NCI-H2171 treated with DMSO at 0.1 percent for 48 hours (cell line): Measurements from ENCODE around the gene FBXO21.

Experiments
- DNase-seq: peaks from one replicate; lab custom pipeline; 2025; lab: John Stamatoyannopoulos, UW

Gene FBXO21

DNA sequence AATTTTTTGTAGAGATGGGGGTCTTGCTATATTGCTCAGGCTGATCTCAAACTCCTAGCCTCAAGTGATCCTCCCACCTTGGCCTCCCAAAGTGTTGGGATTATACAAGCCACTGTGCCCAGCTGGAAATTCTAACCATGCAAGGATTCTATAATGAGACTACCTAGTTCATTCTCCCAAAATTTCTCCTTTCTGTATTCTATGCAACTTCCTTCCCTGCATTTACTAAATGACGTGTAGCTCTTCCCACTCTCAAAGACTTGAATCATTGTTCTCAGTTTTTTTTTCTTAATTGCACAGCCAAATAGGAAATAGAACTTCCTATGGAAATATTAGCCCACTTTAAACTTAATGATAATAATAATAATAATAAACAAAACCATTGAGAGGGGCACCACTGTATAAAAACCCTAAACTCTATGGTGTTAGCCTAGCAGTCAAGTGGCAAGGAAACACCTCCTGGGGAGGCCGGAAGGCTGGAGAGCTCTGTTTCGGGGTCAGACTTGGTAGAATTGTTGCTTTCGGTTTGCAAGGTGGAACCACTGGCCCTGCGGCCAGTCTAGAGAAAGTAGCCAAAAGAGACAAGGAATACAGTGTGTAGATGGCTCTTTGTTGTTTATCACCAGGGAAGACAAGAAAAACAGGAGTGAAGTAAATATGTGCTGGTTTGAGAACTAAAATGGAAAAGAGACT lies 51.1 kb downstream of the FBXO21 start:
- no peak for DNase-seq

DNA sequence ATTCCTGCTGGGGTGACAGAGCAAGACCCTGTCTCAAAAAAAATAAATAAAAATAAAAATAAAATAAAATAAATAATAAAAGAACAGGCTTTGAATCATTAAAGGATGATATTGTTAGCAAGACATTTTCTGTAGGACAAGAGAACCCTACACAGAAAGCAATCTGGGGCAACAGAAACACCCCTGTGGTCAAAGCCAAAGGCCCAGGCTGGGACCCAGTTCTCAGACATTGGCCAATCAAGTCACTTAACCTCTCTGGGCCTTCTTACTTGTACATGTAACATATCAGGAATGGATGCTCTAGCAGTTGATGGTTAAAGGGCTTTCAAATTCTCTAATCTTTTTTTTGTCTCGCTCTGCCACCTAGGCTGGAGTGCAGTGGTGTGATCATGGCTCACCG lies 55.5 kb downstream of the FBXO21 start:
- no peak for DNase-seq

DNA sequence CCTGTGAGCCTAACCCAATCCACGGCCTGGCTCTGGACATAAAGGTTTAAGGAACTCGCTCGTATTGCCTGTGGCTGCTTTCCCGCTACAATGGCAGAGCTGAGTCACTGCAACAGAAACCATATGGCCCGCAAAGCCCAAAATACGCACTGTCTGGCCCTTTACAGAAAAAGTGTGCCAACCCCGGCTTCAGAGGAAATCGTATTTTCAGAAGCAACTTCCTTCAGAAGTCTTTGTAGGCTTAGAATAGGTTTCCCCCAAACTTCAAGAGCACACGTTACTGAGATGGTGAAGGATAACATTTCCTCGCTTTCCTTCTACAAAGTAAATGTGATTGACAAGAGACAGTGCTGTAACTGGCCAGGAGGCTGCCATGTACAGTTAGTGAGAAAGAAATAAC lies 56.2 kb downstream of the FBXO21 start:
- DNase-seq, result no peak

DNA sequence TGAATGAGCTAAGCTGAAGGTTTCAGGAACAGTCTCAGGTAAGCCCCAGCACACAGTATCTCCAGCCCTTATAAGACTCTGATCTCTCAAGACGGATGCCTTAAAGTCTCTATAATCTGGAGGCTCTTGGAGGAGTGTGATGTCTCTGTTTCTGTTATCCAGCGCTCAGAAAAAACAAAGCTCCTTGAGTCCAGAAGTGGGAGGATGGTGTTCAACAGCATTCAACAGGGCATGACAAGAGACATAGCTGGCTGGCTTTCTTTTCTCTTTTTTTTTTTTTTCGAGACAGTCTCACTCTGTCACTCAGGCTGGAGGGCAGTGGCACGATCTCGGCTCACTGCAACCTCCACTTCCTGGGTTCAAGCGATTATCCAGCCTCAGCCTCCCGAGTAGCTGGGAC lies 59.5 kb downstream of the FBXO21 start:
- DNase-seq, result no peak

DNA sequence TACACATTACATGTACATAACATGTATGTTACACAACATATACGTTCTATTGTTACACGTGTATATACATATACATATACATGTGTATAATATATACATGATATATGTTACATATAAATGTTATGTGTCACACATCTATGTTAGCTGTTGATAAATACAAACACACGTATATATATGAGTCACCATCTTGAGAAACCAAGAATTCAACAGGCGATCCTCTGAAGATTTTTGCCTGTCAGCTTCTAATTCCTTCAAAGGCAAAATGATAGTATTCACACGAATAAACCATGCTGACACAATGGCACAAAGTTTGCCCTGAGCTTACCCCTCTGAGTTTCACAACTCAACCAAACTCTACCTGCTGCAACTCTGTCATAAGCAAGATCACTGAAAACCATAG lies 60.9 kb downstream of the FBXO21 start:
- no peak for DNase-seq

DNA sequence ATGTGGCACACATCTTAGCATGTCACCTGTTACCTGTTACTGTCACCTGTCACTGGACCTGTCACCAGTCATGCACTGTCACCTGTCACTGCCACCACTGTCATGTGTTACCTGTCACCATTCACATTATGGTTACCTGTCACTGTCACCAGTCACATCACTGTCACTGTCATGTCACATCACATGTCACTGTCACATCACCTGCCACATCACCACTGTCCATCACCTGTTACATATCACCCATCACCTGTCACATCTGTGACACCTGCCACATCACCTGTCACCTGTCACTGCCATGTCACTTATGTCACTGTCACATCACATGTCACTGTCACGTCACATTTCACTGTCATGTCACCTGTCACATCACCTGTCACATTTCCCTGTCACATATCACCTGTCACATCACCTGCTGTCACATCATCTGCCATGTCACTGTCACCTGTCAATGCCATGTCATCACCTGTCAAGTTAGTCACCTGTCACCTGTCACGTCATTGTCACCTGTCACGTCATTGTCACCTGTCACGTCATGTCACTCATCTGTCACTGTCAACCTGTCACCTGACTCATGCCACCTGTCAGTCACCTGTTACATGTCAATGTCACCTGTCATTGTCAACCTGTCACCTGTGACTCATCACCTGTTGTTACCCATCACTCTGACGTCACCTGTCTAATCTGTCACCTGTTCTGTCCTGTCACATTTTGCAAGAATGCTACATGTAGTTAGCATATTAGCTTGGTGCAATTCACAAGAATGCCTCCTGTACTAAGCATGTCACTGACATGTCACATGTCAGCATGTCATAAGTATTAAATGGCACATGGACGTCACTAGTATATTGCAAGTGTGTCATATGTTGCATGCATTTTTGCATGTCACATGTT lies 62.1 kb downstream of the FBXO21 start:
- DNase-seq, result no peak

DNA sequence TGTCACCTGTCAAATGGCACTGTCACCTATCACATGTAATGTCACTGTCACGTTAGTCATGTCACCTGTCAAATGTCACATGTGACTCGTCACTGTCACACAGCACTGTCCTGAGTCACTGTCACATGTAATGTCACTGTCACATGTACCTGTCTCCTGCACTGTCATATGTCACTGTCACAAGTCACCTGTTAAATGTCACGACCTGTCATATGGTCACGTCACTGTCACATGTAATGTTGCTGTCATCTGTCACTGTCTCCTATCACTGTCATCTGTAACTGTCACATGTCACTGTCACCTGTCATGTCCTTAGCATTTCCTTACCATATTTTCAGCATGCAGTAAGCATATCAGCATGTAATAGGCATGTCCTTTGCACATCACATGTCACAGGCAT lies 63.9 kb downstream of the FBXO21 start:
- DNase-seq, result no peak

DNA sequence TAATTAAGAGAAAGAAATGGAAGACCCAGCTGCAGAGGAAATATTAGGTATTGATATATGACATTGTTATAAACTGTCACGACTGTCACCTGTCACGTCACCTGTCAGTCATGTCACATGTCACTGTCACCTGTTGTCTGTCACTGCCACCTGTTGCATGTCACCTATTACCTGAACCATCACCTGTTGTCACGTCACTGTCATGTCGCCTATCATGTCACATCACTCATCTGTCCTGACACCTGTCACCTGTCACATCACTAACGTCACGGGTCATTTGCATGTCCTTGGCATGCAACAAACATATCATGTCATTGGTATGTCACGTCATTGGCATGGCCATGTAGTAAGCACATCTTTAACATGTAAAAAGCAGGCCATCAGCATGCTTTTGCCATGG lies 64.5 kb downstream of the FBXO21 start:
- no peak for DNase-seq

DNA sequence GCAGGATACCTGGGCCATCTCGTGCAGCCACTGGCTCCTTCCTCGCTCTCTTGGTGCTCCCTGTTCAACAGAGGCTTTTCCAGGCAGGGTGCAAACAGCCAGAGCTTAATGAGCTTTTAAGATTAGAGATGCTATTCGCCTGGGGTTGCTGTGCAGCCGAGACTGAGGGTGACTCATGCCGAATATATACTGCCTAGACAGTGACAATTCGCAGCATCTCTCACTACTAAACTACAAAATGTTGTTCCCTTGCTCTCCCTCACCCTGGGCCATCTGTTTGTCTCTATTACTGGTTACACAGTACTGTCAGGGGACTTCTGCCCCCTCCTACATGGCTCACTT lies 65.0 kb downstream of the FBXO21 start:
- peak; percentile 92 for DNase-seq

DNA sequence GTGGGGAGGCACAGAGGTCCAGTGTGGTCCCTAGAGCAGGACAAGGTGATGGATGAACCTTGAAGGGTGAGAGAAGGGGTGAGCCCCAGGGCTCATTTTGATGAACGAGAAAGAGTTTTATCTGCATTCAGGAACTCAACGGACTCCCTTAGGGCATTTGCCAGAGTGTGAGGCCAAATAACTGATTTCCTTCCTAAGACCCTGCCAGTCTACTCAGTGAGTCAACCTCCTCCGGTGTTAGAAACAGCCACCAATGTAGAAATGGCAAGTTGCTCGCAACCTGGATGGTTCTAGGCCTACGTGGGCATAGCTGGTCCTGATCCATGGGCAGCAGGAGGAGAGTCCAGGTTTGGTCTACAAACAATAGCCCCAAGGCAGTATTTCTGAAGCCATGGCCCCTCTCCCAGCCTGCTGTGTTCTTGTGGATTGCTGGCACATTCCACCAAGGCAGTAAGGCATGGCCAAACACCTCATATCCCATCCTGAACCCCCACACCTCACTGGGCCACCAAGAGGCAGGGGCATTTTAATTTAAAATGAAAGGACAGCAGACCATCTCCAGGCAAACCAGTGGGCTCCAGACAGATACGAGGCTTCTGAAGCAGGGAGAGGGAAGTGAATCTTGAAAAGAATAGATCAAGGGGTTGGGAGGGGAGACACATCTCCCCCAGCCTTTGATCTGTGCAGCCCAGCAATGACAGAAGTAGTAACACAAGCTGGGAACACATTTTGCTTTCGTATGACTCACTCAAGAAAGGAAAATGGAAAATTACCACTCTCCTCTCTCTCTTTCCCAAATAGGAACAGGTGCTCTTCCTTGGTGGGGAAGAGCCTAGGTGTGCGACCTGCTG lies 65.6 kb downstream of the FBXO21 start:
- peak; percentile 89 for DNase-seq

DNA sequence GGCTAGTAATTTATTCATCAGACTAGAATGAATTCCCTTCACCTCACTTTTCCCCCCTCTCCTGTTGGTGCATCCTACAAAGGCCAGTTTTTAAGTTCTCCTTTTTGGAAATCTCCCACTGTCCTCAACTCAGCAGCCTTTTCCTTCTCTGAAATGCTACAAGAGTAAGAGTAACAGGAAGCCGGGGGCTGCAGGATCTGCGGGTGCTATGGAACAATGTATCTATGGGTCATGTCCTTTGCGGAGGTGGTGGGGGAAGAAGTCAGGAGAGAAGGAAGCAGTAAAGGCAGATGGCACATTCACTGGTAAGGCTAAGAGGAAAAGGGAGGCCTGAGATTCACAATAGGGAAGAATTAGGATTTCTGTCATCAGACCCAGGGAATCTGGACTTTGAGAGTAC lies 68.8 kb downstream of the FBXO21 start:
- no peak for DNase-seq

DNA sequence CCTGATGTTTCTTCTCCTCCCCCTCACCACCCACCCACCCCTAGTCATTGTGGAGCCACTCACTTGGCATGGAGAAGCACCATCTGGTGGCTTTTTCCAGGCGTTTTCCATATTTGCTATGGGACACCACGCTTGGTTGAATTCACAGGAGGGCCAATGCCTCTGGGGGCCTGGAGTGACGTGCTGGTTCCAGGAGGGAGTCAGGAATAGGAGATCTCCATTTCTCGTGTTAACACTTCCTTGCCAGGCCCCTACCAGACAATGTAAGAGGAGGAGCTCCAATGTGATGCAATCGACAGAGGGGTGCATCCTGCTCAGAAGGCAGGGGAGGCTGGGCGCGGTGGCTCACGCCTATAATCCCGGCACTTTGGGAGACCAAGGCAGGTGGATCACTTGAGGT lies 69.5 kb downstream of the FBXO21 start:
- DNase-seq, result peak; percentile 99

DNA sequence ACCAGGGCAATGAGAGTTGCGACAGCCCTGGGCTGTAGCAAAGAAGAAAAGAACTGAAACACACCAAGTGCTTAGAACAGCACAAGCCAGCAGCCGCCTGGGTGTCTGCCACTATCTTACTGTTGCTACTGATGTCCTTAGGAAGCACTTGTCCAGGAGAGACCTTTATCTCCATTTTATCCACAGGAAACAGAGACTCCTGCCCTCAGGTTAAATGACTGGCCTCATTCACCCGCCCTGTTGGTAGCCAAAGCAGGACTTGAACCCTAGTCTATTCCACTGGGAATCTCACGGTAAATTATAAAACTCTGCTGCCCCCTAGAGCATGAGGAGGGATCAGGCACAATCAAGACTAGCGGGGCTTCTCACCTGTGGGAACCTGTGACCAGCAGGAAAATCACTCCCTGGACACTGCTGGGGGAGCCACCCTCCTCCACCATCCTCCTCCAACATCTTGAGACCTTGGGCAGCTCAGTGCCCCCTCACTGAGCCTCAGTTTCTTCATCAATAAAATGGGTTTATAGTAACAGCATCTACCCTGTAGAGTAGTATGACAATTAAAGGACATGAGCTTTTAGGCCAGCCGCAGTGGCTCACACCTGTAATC lies 70.6 kb downstream of the FBXO21 start:
- DNase-seq, result peak; percentile 71

DNA sequence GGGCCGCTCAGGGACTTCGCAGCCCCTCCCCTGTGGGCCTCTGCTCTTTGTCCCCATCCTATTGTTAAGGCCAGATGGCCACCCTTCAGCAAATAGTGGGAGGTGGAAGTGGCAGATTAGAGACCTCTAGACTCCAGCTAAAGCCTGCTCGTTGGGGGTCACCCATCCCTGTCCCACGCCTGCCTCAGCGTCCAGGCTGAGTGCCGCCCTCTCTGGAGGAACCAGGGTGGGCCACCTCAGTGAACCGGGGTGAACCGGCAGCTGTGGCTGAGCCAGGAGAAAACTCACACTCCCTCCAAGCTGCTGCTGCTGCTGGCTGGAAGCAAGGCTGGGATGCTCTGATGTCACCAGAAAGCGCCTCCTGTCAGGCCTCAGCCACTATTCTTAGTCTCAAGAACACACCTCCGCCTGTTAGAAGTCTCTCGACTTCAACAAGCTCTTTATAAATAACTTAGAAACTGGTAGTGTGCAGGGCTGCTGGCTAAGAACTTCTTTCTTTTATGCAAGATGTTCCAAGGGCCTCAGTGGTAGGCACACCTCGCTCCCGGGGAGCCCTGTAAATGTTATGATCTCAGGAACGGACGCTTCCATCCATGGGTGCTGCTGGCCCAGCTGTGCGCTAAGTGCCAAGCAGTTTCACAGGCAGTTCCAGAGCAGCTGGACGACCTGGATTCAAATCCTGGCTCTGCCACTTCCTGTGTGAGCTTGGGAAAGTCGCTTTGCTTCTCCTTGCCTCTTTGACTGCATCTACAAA lies 71.3 kb downstream of the FBXO21 start:
- peak; percentile 72 for DNase-seq

DNA sequence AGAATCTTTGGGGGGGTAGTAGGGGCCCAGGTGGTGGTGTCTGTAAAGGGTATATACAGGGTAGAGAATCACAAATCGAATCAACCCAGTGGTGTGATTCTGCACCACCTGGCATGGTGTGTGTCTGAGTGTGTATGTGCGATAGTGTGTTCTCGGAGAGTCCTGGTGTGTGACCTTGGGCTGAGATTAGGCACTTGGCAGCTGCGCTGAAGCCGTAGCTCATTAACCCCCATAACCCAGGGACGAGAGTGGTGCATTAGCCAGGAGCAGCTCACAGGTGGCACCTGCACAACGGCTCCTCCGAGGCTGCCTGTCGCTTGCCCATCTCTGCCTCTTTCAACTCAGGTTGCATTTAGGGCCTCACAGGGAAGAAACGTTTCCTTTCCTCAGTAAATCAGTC lies 75.5 kb downstream of the FBXO21 start:
- peak; percentile 93 for DNase-seq

DNA sequence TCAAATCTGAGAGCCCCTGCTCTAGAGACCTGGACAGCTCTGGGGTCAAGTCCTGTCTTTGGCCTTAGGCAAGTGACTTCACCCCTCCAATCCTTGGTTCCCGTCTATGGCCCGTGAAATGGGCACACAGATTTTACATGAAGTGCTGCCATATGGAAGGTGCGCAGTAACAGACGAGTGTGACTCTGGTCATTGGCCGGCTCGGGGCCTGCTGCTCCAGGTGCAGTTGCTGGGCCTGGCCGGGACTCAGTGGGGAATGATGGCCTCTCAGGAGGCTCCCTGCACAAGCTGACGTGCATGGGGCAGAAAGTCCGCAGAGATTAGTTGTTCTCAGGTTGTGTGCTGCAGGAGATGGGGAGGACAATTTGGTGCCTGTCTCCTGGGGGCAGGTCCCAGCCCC lies 77.0 kb downstream of the FBXO21 start:
- DNase-seq, result no peak

DNA sequence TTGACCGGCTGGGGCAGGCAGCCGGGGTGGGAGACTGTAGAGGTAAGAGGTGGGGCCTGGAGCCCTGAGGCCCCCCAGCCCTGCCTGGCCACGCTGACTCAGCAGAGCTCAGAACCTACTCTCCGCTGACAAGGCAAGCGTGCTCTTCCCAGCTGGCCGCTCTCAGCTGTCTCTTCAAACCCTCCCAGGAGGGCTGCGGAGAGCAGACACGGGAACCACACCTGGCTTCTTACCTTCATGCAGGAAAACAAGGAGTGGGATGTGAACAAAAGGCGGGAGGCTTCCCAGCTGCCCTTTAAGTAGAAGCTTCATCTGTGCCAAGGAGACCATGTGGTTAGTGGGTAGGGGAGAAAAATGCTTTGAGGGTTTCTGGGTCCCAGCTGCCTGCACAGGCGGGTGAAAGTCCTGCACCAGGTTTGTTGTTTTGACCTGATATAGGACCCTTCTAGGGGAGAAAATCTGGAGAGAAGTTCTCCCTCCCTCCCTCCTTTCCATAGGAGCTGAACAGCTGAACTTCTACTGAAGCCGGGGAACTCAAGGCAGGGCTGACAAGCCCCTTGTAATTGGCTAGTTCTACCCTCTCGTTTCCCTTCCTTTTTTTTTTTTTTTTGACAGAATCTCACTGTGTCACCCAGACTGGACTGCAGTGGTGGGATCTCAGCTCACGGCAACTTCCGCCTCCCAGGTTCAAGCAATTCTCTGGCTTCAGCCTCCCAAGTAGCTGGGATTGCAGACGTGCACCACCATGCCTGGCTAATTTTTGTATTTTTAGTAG lies 78.3 kb downstream of the FBXO21 start:
- DNase-seq, result peak; percentile 99

DNA sequence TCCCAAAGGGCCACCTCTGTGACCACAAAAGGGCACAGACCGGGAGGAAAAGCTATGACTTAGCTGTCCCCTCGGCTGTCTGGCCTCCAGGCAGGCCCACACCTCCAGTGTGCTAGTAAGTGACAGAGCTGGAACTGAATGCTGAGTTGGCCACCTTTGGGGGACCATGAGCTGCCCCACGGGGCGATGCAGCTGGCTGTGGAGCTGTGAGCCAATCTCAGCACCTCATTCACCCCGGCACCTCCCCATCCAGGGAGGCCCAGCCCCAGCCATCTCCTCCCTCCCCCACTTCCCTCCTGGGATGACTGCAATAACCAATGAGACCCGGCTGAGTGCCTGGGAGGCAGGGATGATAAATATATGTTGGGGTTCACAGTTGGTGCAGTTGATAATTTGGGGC lies 78.9 kb downstream of the FBXO21 start:
- peak; percentile 93 for DNase-seq

DNA sequence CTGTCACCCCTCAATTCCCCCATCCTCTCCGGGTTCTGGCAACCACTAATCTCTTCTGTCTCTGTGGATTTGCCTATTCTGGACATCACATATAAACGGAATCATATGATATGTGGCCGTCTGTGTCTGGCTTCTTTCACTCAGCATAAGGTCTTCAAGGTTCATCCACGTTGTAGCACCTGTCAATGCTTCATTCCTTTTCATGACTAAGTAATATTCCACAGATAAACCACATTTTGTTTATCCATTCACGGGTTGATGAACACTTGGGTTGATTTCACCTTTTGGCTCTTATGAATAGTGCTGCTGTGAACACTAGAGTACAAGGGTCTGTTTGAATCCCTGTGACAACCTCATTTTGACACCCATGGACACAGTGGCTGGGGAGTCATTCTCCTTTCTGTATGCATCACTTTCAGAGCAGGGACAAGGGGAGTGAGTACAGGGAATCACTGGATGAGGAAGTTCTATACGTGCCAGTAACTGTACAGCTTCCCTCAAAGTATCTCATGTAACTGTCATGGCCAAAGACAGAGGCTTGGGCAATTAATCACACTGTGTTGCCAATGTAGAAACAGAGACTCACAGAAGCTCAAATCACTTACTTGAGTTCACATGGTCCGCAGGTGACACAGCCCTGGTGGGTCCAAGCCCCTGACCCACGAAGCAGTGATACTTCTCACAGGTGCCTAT lies 80.2 kb downstream of the FBXO21 start:
- DNase-seq, result no peak

DNA sequence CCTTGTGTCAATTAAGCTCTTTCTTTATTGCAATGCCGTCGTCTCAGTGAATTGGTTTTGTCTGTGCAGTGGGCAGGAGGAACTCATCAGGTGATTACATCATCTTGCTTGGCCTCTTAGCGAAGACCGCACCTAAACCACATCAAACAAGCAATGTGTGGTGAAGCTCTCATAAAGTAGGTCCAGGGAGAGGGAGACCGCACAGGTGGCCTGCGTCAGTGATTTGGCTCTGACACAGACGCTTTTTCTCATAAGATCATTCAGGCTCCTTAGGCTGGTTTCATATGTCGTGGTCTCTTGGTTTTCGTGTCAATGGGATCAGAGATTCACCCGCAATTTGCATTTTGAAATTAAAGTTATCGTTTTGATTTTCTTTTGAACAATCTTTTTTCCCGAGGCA lies 84.4 kb downstream of the FBXO21 start:
- DNase-seq, result no peak
